GM19099 (cell line): ENCODE results near the gene SDHA.

Source experiments
- POLR2A ChIP-seq: IDR thresholded peaks from 3 replicates; pipeline ENCODE4 v1.6.1; 2011; ENCODE audit warnings: low read depth; ENCODE audit not compliant: insufficient read length; ENCODE audit errors: extremely low read depth

SDHA gene

DNA sequence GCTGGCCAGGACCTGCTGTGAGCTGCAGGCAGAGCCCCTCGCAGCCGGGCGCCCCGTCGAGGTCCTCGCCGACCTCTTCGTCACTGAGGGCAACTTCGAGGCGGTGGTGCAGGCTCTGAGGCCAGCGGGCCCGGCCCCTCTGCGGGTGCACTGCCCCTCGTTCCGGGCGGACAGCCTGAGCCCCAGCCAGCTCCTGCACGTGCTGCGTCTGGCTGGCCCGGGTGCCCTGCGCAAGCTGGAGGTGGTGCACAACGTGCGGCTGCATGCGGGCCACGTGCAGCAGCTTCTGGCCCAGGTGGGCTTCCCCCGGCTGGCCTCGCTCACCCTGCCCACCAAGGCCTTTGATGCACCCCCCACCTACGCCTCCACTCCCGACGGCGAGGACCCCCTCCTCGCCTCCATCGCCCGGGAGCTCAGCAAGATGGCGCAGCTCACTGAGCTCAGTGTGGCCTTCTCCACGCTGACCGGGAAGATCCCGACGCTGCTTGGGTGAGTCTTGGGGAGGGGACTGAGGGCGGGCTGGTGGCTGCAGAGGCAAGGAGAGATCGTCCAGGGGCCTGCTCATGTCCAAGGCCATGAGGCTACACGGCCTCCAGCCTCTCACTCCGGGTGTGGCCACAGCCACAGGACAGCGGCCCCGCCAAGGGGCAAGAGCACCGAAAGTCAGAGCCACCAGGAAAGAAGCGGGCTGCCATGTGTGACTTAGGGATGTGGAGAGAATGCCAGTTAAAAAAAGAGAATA lies 26.0 kb upstream of the SDHA start:
- TF ChIP-seq POLR2A = no peak

- TF ChIP-seq POLR2A = no peak
Observed at GRCh38 chr5:192691-192969, 25.5 kb upstream of the SDHA start.

- TF ChIP-seq POLR2A = no peak
Observed at GRCh38 chr5:192970-193831, 24.9 kb upstream of the SDHA start.

- no peak for TF ChIP-seq POLR2A
Observed at GRCh38 chr5:194102-194501, 24.0 kb upstream of the SDHA start.

GRCh38 chr5:194603-195209 lies 23.4 kb upstream of the SDHA start:
- TF ChIP-seq POLR2A = no peak

DNA sequence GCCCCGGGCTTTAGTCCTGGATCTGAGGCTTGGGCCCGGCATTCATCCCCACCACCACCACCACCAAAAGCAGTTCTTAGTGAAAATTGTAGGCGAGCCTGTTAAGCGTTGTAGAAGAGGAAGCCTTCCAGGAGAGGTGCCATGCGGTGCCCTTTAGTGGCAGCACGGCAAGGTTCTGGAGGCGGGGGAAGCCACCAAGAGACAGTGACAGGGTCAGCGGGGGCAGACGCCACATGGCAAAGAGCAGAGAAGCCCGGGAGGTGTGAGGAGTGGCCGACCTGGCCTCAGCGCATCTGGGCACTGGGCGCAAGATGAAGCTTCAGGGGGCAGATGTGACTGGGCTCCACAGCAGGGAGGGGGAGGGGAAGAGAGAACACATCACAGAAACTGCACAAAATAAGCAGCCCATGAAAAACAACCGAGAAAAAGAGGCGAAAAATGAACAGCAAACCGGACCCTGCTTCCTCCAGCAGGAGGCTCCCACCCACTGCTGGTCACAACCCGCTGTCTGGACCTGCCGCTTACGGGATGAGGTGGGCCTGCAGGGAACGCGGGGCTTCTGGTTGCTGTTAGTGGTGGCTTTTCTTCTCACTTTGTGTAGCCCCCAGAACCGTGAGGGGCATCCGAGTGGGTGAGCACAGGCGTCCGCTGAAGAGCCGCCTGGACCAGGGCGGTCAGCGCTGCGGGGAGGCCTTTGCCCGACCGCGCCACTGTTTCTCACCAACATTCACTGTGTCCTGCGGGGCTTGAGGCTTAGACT lies 22.5 kb upstream of the SDHA start:
- TF ChIP-seq POLR2A = no peak

DNA sequence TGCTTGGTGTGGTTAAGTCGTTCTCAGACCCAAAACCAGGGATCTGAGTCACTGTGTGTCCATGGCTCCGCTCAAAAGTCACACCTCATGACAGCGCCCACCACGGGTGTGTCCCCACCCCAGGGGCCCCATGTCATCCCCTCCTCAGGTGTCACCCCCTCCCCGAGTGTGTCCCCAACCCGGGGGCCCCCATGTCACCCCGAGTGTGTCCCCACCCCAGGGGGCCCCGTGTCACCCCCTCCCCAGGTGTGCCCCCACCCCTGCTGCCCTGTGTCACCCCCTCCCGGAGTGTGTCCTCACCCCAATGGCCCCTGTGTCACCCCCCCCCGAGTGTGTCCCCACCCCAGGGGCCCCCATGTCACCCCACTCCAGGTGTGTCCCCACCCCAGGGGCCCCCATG lies 21.8 kb upstream of the SDHA start:
- no peak for TF ChIP-seq POLR2A

- TF ChIP-seq POLR2A = no peak
Observed at GRCh38 chr5:197892-198489, 20.1 kb upstream of the SDHA start.

- TF ChIP-seq POLR2A = no peak
Observed at GRCh38 chr5:198516-199196, 19.5 kb upstream of the SDHA start.

DNA sequence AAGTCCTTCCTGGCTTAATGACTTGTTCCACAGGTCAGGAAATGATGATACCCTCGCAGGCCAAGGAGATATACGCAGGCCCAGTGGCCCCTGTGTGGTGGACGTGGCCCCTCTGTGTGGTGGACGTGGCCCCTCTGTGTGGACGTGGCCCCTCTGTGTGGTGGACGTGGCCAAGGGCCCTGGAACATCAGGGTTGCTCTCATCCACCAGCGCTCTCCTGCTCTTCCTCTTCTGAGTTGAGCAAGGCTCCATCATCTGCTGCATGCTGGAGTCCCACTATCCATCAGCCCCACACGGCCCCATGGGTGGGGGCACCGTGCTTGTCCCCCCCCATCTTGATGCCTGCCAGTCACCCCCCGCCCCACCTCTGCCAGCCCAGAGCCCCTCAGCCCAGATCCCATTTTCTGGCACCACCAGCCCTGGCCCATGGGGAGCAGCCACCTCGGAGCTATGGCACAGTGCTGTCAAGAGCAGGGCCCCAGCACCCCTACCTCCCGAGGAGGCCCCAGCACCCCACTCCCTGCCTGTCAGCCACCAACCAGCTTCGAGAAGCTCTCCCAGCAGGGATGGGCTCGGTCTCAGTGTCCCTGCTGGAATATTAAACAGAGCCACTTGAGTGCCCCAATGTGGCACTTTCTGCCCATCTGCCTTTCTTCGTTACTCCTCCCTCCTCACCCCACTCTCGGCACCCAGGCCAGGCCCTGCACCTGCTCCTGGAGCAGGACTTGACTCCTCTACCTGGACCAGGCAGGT lies 18.7 kb upstream of the SDHA start:
- TF ChIP-seq POLR2A = no peak

- no peak for TF ChIP-seq POLR2A
Observed at GRCh38 chr5:199950-200645, 18.0 kb upstream of the SDHA start.

DNA sequence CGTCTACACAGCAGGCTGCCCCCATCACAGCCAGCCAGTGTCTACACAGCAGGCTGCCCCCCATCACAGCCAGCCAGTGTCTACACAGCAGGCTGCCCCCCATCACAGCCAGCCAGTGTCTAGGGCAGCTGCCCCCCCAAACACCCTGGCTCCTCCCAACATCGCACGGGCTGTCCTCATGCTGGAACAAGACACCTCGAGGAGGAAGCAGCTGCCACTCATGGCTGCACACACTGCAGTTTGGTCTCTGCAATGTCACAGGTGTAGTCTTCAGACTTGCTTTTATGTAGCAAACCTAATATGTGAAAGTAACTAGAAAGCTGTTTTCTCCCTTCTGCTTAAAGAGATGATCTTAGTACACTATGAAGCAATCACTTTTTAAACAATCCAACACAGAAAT lies 17.1 kb upstream of the SDHA start:
- TF ChIP-seq POLR2A = no peak

DNA sequence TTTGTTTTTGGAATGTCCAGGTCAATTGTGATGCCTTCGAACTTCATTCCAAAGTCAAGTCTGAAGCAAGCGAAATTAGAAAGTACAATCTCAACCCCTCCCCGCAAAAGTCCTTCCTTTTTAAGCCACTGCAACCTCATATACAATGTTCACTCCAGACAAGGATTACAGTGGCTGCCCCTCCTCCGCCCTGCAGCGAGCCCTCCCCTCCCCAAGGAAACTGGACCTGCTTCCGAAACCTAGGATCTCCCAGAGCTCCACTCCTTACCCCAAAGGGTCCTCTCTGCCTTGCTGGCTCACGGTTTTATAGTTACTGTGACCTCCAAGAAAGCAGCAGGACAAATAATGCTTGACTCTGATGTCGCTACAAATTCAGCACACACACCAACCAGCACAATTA lies 16.4 kb upstream of the SDHA start:
- no peak for TF ChIP-seq POLR2A
